ENCODE results near the gene TLN1. TPM values are rescaled to one million over a fixed set of nuclear protein-coding genes. Genes with fewer than 3 reads are reported as not detected.
A peak's percentile ranks its signal among the peaks of the same experiment; 100 is the strongest.

Gene TLN1
- total RNA-seq, 2 experiments from 2014 or later = 149 to 151 TPM

GRCh38 chr9:35698231-35698630 is 33.8 kb downstream of the TLN1 start:
- no peak overlapping the region for H3K4me3 Mint-ChIP-seq
- H3K27me3 Mint-ChIP-seq = no peaks in the 10 kb centered on the region
- intact Hi-C loops (cut with DNase I, micrococcal nuclease) = no loop called here
- H3K27me3 ChIP-seq (ENCODE audit: control insufficient read depth in 1 of 2, insufficient read depth in 2 of 2, low read length in 2 of 2) = no peaks in the 10 kb centered on the region
- no peaks in the 10 kb centered on the region for H3K36me3 Mint-ChIP-seq (ENCODE audit: low read depth)
- no peak overlapping the region for H3K27ac ChIP-seq (ENCODE audit: low read depth in 1 of 2, low read length in 2 of 2)
- POLR2A ChIA-PET = interaction anchor here (0.6 kb wide), 1 partner anchor 51 kb away, joined by 3 read pairs; no protein-coding TSS in a partner anchor
- no peaks in the 10 kb centered on the region for H3K9me3 Mint-ChIP-seq
- no peak for TF ChIP-seq CTCF (IDR thresholded peaks at IDR 0.05)
- no peak overlapping the region for H3K27ac Mint-ChIP-seq
- DNase-seq (no peak), ATAC-seq (ENCODE audit: poor library complexity) (no peak)
- peaks cover 65% of the 10 kb centered on the region for H3K36me3 ChIP-seq (ENCODE audit: insufficient read depth, low read length)
- H3K4me3 ChIP-seq (ENCODE audit: low read length) = no peak overlapping the region
- peaks cover 8% of the 10 kb centered on the region for H3K4me1 ChIP-seq (ENCODE audit: insufficient read depth, low read length)
- H3K9me3 ChIP-seq (ENCODE audit: control insufficient read depth in 1 of 2, insufficient read depth in 1 of 2, low read length in 2 of 2) = no peaks in the 10 kb centered on the region
- H3K4me1 Mint-ChIP-seq (ENCODE audit: low read depth) = peaks cover 13% of the 10 kb centered on the region
- CTCF ChIA-PET = interaction anchor here (1.0 to 3.3 kb wide), 4 partner anchors 10 to 95 kb away, joined by 5 to 32 read pairs (median 20); partner anchors contain the start of gene TLN1

GRCh38 chr9:35697486-35697885 is 34.5 kb downstream of the TLN1 start:
- no peaks in the 10 kb centered on the region for H3K27me3 Mint-ChIP-seq
- no peaks in the 10 kb centered on the region for H3K9me3 Mint-ChIP-seq
- Histone ChIP-seq H3K4me1 (ENCODE audit: insufficient read depth, low read length) (peaks cover 8% of the 10 kb centered on the region), H3K27me3 (ENCODE audit: control insufficient read depth in 1 of 2, insufficient read depth in 2 of 2, low read length in 2 of 2) (no peaks in the 10 kb centered on the region), H3K36me3 (ENCODE audit: insufficient read depth, low read length) (peaks cover 58% of the 10 kb centered on the region), H3K9me3 (ENCODE audit: control insufficient read depth in 1 of 2, insufficient read depth in 1 of 2, low read length in 2 of 2) (no peaks in the 10 kb centered on the region), H3K27ac (ENCODE audit: low read depth in 1 of 2, low read length in 2 of 2) (no peak overlapping the region), H3K4me3 (ENCODE audit: low read length) (no peak overlapping the region)
- DNase-seq (no peak), ATAC-seq (ENCODE audit: poor library complexity) (no peak)
- POLR2A ChIA-PET = interaction anchor here (0.5 to 2.8 kb wide), 4 partner anchors 31 to 65 kb away, joined by 4 to 24 read pairs (median 13); partner anchors contain the start of genes CCDC107 and RMRP
- no peak for TF ChIP-seq CTCF (IDR thresholded peaks at IDR 0.05)
- CTCF ChIA-PET = interaction anchor here (0.9 to 3.3 kb wide), 9 partner anchors 10 to 94 kb away, joined by 3 to 32 read pairs (median 14); partner anchors contain the start of genes CCDC107, RMRP and TLN1
- no peak overlapping the region for H3K27ac Mint-ChIP-seq
- peaks cover 13% of the 10 kb centered on the region for H3K4me1 Mint-ChIP-seq (ENCODE audit: low read depth)
- H3K4me3 Mint-ChIP-seq = no peak overlapping the region
- H3K36me3 Mint-ChIP-seq (ENCODE audit: low read depth) = no peaks in the 10 kb centered on the region
- intact Hi-C loops (cut with DNase I, micrococcal nuclease) = loop anchor here (2.0 kb wide), 5 partner anchors 29 to 93 kb away; partner anchors contain the start of genes CCDC107 (in 2 of the 2), RMRP (in 2 of the 2) and TESK1 (in 1 of the 2)

- intact Hi-C loops (cut with DNase I, micrococcal nuclease) = loop anchor here (1.0 to 2.0 kb wide), 6 partner anchors 30 to 92 kb away; partner anchors contain the start of genes CCDC107 (in 2 of the 2), RMRP (in 2 of the 2) and TESK1 (in 1 of the 2)
- POLR2A ChIA-PET = interaction anchor here (0.5 to 2.8 kb wide), 15 partner anchors 10 to 93 kb away, joined by 3 to 24 read pairs (median 5); partner anchors contain the start of genes ARHGEF39, CCDC107, CREB3 and GBA2
- H3K27me3 ChIP-seq (ENCODE audit: control insufficient read depth in 1 of 2, insufficient read depth in 2 of 2, low read length in 2 of 2) = no peaks in the 10 kb centered on the region
- no peaks in the 10 kb centered on the region for H3K9me3 Mint-ChIP-seq
- DNase-seq = peak; percentile 29 to 78 (median 46)
- CTCF ChIA-PET = interaction anchor here (0.5 to 3.6 kb wide), 29 partner anchors 9 to 93 kb away, joined by 3 to 32 read pairs (median 4); partner anchors contain the start of genes ARHGEF39, CCDC107, RMRP and SIT1
- peaks cover 10% of the 10 kb centered on the region for H3K4me1 ChIP-seq (ENCODE audit: insufficient read depth, low read length)
- ATAC-seq (ENCODE audit: poor library complexity) = peak; percentile 94
- H3K4me1 Mint-ChIP-seq (ENCODE audit: low read depth) = peaks cover 18% of the 10 kb centered on the region
- H3K36me3 Mint-ChIP-seq (ENCODE audit: low read depth) = no peaks in the 10 kb centered on the region
- no peaks in the 10 kb centered on the region for H3K9me3 ChIP-seq (ENCODE audit: control insufficient read depth in 1 of 2, insufficient read depth in 1 of 2, low read length in 2 of 2)
- no peak overlapping the region for H3K4me3 Mint-ChIP-seq
- no peak overlapping the region for H3K4me3 ChIP-seq (ENCODE audit: low read length)
- TF ChIP-seq CTCF (IDR thresholded peaks at IDR 0.05) = peak; percentile 97
- peak overlapping the region; percentile 24 for H3K27ac Mint-ChIP-seq
- H3K36me3 ChIP-seq (ENCODE audit: insufficient read depth, low read length) = peaks cover 52% of the 10 kb centered on the region
- no peaks in the 10 kb centered on the region for H3K27me3 Mint-ChIP-seq
- H3K27ac ChIP-seq (ENCODE audit: low read depth in 1 of 2, low read length in 2 of 2) = no peak overlapping the region
These were observed 35.3 kb downstream of the TLN1 start for GRCh38 chr9:35696520-35697215.
